Nephron (organoid): ENCODE results near the gene CALHM2.

Experiments used
- H3K27ac Mint-ChIP-seq, 3 experiments: 2 replicates each; pipeline ENCODE4 v1.8.0; 2020; ENCODE audit warnings: mixed read lengths in 3 of 3, mild to moderate bottlenecking in 2 of 3, moderate library complexity in 1 of 3
- H3K27me3 Mint-ChIP-seq: 2 replicates; pipeline ENCODE4 v1.8.0; 2021; ENCODE audit warnings: low read depth, mild to moderate bottlenecking, moderate library complexity, mixed read lengths
- H3K36me3 Mint-ChIP-seq: 2 replicates; pipeline ENCODE4 v1.8.0; 2020; ENCODE audit warnings: low read depth, mixed read lengths
- H3K4me1 Mint-ChIP-seq: 2 replicates; pipeline ENCODE4 v1.8.0; 2020; ENCODE audit warnings: mixed read lengths
- H3K4me3 Mint-ChIP-seq, 3 experiments: 2 replicates each; pipeline ENCODE4 v1.8.0; 2020; ENCODE audit warnings: mild to moderate bottlenecking in 3 of 3, mixed read lengths in 3 of 3, moderate library complexity in 2 of 3
- H3K9me3 Mint-ChIP-seq: 2 replicates; pipeline ENCODE4 v1.8.0; 2020; ENCODE audit warnings: mixed read lengths
- CTCF ChIP-seq, 3 experiments: fragments of 200-600 bp; sonication (generic); IDR thresholded peaks; one replicate each; pipeline ENCODE4 v1.5.0; 2021; ENCODE audit warnings: antibody characterized with exemption in 3 of 3; ENCODE audit not compliant: unreplicated experiment in 3 of 3

The CALHM2 gene

GRCh38 chr10:103497161-103497915 is 45.2 kb upstream of the CALHM2 start:
- Mint-ChIP-seq H3K27me3 (peaks cover 87% of the 10 kb centered on the region), H3K4me1 (peaks cover 26% of the 10 kb centered on the region), H3K27ac (no peak overlapping the region), H3K36me3 (no peaks in the 10 kb centered on the region), H3K9me3 (no peaks in the 10 kb centered on the region), H3K4me3 (peak overlapping the region in 2 of 3 experiments; percentile 26 to 50)
- no peak for TF ChIP-seq CTCF (IDR thresholded peaks at IDR 0.05; ENCODE audit: unreplicated experiment in 3 of 3)

GRCh38 chr10:103495321-103495720 is 43.2 kb upstream of the CALHM2 start:
- Mint-ChIP-seq H3K4me3 (peak overlapping the region; percentile 78 to 91 (median 88)), H3K27ac (no peak overlapping the region), H3K27me3 (peaks cover 71% of the 10 kb centered on the region), H3K4me1 (peaks cover 40% of the 10 kb centered on the region), H3K9me3 (no peaks in the 10 kb centered on the region), H3K36me3 (no peaks in the 10 kb centered on the region)
- TF ChIP-seq CTCF (IDR thresholded peaks at IDR 0.05; ENCODE audit: unreplicated experiment in 3 of 3) = no peak

- H3K4me3 Mint-ChIP-seq = peak overlapping the region; percentile 78 to 91 (median 88)
- peaks cover 61% of the 10 kb centered on the region for H3K27me3 Mint-ChIP-seq
- H3K4me1 Mint-ChIP-seq = peaks cover 35% of the 10 kb centered on the region
Observed at GRCh38 chr10:103493916-103494877, 42.0 kb upstream of the CALHM2 start.

GRCh38 chr10:103493362-103493915 is 41.3 kb upstream of the CALHM2 start, which contains the start of gene NEURL1:
NEURL1 (plus strand) TSS chr10:103493705; CDS start chr10:103494388, 683 bp downstream.
- Mint-ChIP-seq H3K9me3 (no peaks in the 10 kb centered on the region), H3K36me3 (no peaks in the 10 kb centered on the region), H3K4me3 (peak within 1 kb of the TSS; percentile 82 to 91 (median 88)), H3K27ac (peak within 1 kb of the TSS; percentile 22 to 76 (median 40)), H3K4me1 (peaks cover 28% of the 10 kb centered on the region), H3K27me3 (peaks cover 58% of the 10 kb centered on the region)
- TF ChIP-seq CTCF (IDR thresholded peaks at IDR 0.05; ENCODE audit: unreplicated experiment in 3 of 3) = no peak

More at GRCh38 chr10:103493916-103494877, 42.0 kb upstream of the CALHM2 start:
- no peaks in the 10 kb centered on the region for H3K36me3 Mint-ChIP-seq
- H3K9me3 Mint-ChIP-seq = no peaks in the 10 kb centered on the region
- no peak for TF ChIP-seq CTCF (IDR thresholded peaks at IDR 0.05; ENCODE audit: unreplicated experiment in 3 of 3)
- peak overlapping the region in 1 of 3 experiments; percentile 37 for H3K27ac Mint-ChIP-seq

GRCh38 chr10:103492655-103493261 is 40.6 kb upstream of the CALHM2 start:
- Mint-ChIP-seq H3K9me3 (no peaks in the 10 kb centered on the region), H3K36me3 (no peaks in the 10 kb centered on the region), H3K27me3 (peaks cover 51% of the 10 kb centered on the region), H3K4me1 (peaks cover 29% of the 10 kb centered on the region), H3K27ac (peak overlapping the region; percentile 22 to 76 (median 40)), H3K4me3 (peak overlapping the region; percentile 54 to 82 (median 75))
- no peak for TF ChIP-seq CTCF (IDR thresholded peaks at IDR 0.05; ENCODE audit: unreplicated experiment in 3 of 3)
